MM.1S (cell line): Measurements from ENCODE around the gene WNT5B.

Experiments used
- EZH2 ChIP-seq: fragments of 300-600 bp; sonication (generic); optimal IDR thresholded peaks from 2 replicates; pipeline ENCODE3; 2017; ENCODE audit warnings: low read depth, mild to moderate bottlenecking, antibody characterized with exemption, low read length, mixed read lengths
- EZH2phosphoT487 ChIP-seq: fragments of 300-600 bp; sonication (generic); IDR thresholded peaks from 2 replicates; pipeline ENCODE4 v1.6.1; 2018; ENCODE audit warnings: antibody characterized with exemption, low read length
- TF ChIP-seq, protein P1 (sequence below): fragments of 300-600 bp; sonication (generic); IDR thresholded peaks from 2 replicates; pipeline ENCODE4 v1.5.1; 2016; ENCODE audit warnings: antibody characterized with exemption, low read length, mixed read lengths

DNA sequence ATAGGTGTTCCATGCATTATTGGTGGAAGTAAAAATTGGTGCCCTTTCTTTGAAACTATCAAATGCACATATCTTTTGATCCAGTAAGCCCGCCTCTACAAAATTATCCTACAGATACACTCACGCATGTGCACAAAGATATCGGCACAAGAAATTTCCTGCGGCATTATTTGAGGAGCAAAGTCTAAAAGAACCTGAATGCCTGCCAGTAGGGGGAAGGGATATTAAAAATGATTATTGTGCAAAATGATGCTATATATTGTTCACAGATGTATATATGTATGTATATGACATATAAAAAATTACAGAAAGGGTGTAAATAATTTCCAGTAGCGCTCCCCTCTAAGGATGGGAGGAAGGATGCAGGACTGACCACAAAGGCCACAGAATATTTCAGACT, 37.2 kb downstream of the WNT5B start:
- no peak for TF ChIP-seq EZH2phosphoT487
- TF ChIP-seq, protein P1, sequence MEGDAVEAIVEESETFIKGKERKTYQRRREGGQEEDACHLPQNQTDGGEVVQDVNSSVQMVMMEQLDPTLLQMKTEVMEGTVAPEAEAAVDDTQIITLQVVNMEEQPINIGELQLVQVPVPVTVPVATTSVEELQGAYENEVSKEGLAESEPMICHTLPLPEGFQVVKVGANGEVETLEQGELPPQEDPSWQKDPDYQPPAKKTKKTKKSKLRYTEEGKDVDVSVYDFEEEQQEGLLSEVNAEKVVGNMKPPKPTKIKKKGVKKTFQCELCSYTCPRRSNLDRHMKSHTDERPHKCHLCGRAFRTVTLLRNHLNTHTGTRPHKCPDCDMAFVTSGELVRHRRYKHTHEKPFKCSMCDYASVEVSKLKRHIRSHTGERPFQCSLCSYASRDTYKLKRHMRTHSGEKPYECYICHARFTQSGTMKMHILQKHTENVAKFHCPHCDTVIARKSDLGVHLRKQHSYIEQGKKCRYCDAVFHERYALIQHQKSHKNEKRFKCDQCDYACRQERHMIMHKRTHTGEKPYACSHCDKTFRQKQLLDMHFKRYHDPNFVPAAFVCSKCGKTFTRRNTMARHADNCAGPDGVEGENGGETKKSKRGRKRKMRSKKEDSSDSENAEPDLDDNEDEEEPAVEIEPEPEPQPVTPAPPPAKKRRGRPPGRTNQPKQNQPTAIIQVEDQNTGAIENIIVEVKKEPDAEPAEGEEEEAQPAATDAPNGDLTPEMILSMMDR = no peak
- no peak for TF ChIP-seq EZH2
